Measurements from ENCODE around the gene PDXK. TPM values are rescaled to one million over a fixed set of nuclear protein-coding genes. Genes with fewer than 3 reads are reported as not detected.

PDXK gene
- total and polyA plus RNA-seq, 9 of the 15 experiments (the other 6 are each of a cell fraction or from before 2014, with no cell fraction given) = 5.6 to 162 (median 76.5) TPM

- TF ChIP-seq RBBP5 (IDR thresholded peaks at IDR 0.05; ENCODE audit: borderline replicate concordance, insufficient read depth, low read length, poor library complexity, severe bottlenecking) (peak; percentile 87), ZFX (CRISPR knock-in tag; IDR thresholded peaks at IDR 0.05) (peak; percentile 81), ZBTB26 (CRISPR knock-in tag; IDR thresholded peaks at IDR 0.05) (no peak), POLR2A (conservative IDR thresholded peaks at IDR 0.05) (peak; percentile 92), IRF2 (CRISPR knock-in tag; IDR thresholded peaks at IDR 0.05) (0 out of 2 replicates have a peak, but pooled peaks have one; percentile 53), SNAPC5 (CRISPR knock-in tag; IDR thresholded peaks at IDR 0.05) (no peak), DDX20 (tag; IDR thresholded peaks at IDR 0.05; ENCODE audit: low read depth) (no peak), ZNF561 (CRISPR knock-in tag; conservative IDR thresholded peaks at IDR 0.05) (no peak), GATAD2B (IDR thresholded peaks at IDR 0.05; ENCODE audit: borderline replicate concordance) (peak; percentile 78; the same call in 1 of the 2 replicates), BRD4 (IDR thresholded peaks at IDR 0.05) (no peak), ZHX1 (conservative IDR thresholded peaks at IDR 0.05; ENCODE audit: low read length) (peak; percentile 88; the same call in 1 of the 2 replicates), PPARD (CRISPR knock-in tag; IDR thresholded peaks at IDR 0.05) (no peak), ZNF639 (CRISPR knock-in tag; conservative IDR thresholded peaks at IDR 0.05 in 1 of 2, IDR thresholded peaks at IDR 0.05 in 1 of 2) (peak in 1 of 2 experiments; percentile 76; a peak in 2 of 4 replicates), TRIM25 (IDR thresholded peaks at IDR 0.05; ENCODE audit: borderline replicate concordance) (no peak), HINFP (tag; conservative IDR thresholded peaks at IDR 0.05; ENCODE audit: low read depth) (no peak)
Measured at GRCh38 chr21:43789276-43790009, 70.5 kb downstream of the PDXK start, which contains the start of gene RRP1 (continued).

Data from K562 (cell line).